T-helper 1 cell treated with Interleukin-12 subunit alpha and Interleukin-12 subunit beta and Interleukin-4 antibody, amounts not matched to agents 30 μg/mL and 1 μg/mL, for 36 hours (primary cell): Measurements from ENCODE around the gene PHF21B.

Experiments used
- H3K27ac Mint-ChIP-seq: one replicate; pipeline ENCODE4 v1.8.0; 2021; ENCODE audit warnings: mild to moderate bottlenecking, mixed read lengths
- H3K27me3 Mint-ChIP-seq: one replicate; pipeline ENCODE4 v1.8.0; 2021; ENCODE audit warnings: low read depth, mixed read lengths
- H3K36me3 Mint-ChIP-seq: one replicate; pipeline ENCODE4 v1.8.0; 2021; ENCODE audit warnings: low read depth, mixed read lengths
- H3K4me1 Mint-ChIP-seq: one replicate; pipeline ENCODE4 v1.8.0; 2021; ENCODE audit warnings: low read depth, mixed read lengths
- H3K4me3 Mint-ChIP-seq: one replicate; pipeline ENCODE4 v1.8.0; 2021; ENCODE audit warnings: mild to moderate bottlenecking, moderate library complexity, mixed read lengths
- H3K9me3 Mint-ChIP-seq: one replicate; pipeline ENCODE4 v1.8.0; 2021; ENCODE audit warnings: mixed read lengths

Gene PHF21B

GRCh38 chr22:44834065-44834464 lies 175.7 kb downstream of the PHF21B start:
- Mint-ChIP-seq H3K4me1 (no peaks in the 10 kb centered on the region), H3K4me3 (no peak overlapping the region), H3K27ac (no peak overlapping the region), H3K36me3 (no peaks in the 10 kb centered on the region), H3K27me3 (no peaks in the 10 kb centered on the region), H3K9me3 (peaks cover 8% of the 10 kb centered on the region)

GRCh38 chr22:44831885-44832284 lies 177.9 kb downstream of the PHF21B start:
- H3K27me3 Mint-ChIP-seq = no peaks in the 10 kb centered on the region
- H3K27ac Mint-ChIP-seq = no peak overlapping the region
- no peaks in the 10 kb centered on the region for H3K4me1 Mint-ChIP-seq
- H3K36me3 Mint-ChIP-seq = no peaks in the 10 kb centered on the region
- H3K4me3 Mint-ChIP-seq = no peak overlapping the region
- H3K9me3 Mint-ChIP-seq = peaks cover 8% of the 10 kb centered on the region
